ENCODE data around the gene STAC3. TPM values are rescaled to one million over a fixed set of nuclear protein-coding genes. Genes with fewer than 3 reads are reported as not detected.

Gene STAC3
- total and polyA plus RNA-seq, 5 donors from 2014 or later: 0.10 to 2.6 (median 0.35) TPM; not detected in 1

DNA sequence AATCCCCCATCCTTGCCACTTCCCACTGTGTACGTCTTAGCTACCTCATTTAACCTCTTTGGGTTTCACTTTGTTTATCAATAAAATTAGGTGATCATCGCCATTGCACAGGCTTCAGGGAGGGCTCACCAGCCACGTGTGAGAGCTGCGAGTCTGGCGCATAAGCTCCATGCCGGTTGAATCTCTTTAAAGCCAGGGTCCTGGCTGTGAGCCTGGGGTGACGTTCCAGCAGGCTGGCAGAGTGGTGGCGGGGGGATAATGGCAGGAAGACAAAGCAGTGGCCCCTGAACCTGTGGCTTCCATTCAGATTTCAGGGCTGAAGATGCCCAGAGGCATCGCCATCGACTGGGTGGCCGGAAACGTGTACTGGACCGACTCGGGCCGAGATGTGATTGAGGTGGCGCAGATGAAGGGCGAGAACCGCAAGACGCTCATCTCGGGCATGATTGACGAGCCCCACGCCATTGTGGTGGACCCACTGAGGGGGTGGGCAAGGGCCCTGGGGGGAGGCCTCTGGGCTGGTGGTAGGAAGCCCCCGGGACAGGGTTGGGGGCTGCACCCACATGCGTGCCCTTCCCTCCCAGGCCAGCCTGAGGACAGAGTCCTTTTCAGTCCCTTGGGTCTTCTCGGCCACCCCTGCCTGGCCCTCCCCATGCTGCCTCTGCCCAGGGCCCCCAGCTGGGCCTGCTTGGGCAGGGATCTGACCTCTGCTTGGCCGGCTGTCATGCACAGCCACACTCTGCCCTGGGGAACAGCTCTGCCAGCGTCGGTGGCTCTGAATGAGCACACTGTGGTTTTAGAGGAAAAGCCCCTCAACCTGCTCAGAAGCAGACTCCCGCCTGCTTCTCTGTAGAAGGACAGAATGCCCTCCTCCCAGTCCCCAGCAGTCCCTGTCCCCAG lies 43.0 kb downstream of the STAC3 start:
- no peak for DNase-seq
- no peak for ATAC-seq (ENCODE audit: low read depth in 2 of 2)

GRCh38 chr12:57205931-57206330 lies 45.1 kb downstream of the STAC3 start:
- Mint-ChIP-seq H3K4me3 (no peak overlapping the region), H3K27ac (no peak overlapping the region), H3K36me3 (no peaks in the 10 kb centered on the region), H3K27me3 (peaks cover 4% of the 10 kb centered on the region), H3K9me3 (no peaks in the 10 kb centered on the region), H3K4me1 (no peaks in the 10 kb centered on the region)
- Histone ChIP-seq H3K9me3 (ENCODE audit: control insufficient read depth in 2 of 2, low read length in 2 of 2) (no peaks in the 10 kb centered on the region), H3K4me1 (ENCODE audit: control insufficient read depth, insufficient read depth, low read length, poor library complexity, severe bottlenecking) (no peaks in the 10 kb centered on the region), H3K27me3 (ENCODE audit: control insufficient read depth, insufficient read depth, low read length) (no peaks in the 10 kb centered on the region), H3K4me3 (ENCODE audit: low read depth, low read length) (no peak overlapping the region), H3K36me3 (ENCODE audit: control insufficient read depth, insufficient read depth, low read length) (no peaks in the 10 kb centered on the region), H3K27ac (ENCODE audit: insufficient read depth, low read length, poor library complexity, severe bottlenecking) (no peak overlapping the region)
- no peak for ATAC-seq (ENCODE audit: low read depth in 2 of 2)
- no peak for DNase-seq

More for the DNA sequence above, 43.0 kb downstream of the STAC3 start:
- no peaks in the 10 kb centered on the region for H3K36me3 Mint-ChIP-seq
- no peak overlapping the region for H3K27ac ChIP-seq (ENCODE audit: insufficient read depth, low read length, poor library complexity, severe bottlenecking)
- no peaks in the 10 kb centered on the region for H3K27me3 ChIP-seq (ENCODE audit: control insufficient read depth, insufficient read depth, low read length)
- H3K27me3 Mint-ChIP-seq: peaks cover 9% of the 10 kb centered on the region
- H3K4me1 ChIP-seq (ENCODE audit: control insufficient read depth, insufficient read depth, low read length, poor library complexity, severe bottlenecking): peaks cover 1% of the 10 kb centered on the region
- no peak overlapping the region for H3K27ac Mint-ChIP-seq
- H3K4me3 Mint-ChIP-seq: no peak overlapping the region
- H3K36me3 ChIP-seq (ENCODE audit: control insufficient read depth, insufficient read depth, low read length): no peaks in the 10 kb centered on the region
- H3K9me3 ChIP-seq (ENCODE audit: control insufficient read depth in 2 of 2, low read length in 2 of 2): no peaks in the 10 kb centered on the region
- no peak overlapping the region for H3K4me3 ChIP-seq (ENCODE audit: low read depth, low read length)
- peaks cover 0 to 4% (median 2%) of the 10 kb centered on the region in 4 donors for H3K4me1 Mint-ChIP-seq
- no peaks in the 10 kb centered on the region for H3K9me3 Mint-ChIP-seq

DNA sequence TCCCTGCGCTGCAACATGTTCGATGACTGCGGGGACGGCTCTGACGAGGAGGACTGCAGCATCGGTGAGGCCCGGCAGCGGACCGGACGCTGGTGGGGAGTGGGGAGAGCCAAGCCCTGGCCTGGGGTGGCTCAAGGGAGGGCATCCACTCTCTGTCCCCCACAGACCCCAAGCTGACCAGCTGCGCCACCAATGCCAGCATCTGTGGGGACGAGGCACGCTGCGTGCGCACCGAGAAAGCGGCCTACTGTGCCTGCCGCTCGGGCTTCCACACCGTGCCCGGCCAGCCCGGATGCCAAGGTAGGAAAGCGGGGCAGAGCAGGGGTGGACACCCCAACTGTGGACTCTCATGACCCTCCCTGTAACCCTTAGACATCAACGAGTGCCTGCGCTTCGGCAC lies 45.8 kb downstream of the STAC3 start:
- Mint-ChIP-seq H3K27ac (no peak overlapping the region), H3K27me3 (peaks cover 4% of the 10 kb centered on the region), H3K4me3 (no peak overlapping the region), H3K36me3 (no peaks in the 10 kb centered on the region), H3K4me1 (no peaks in the 10 kb centered on the region), H3K9me3 (no peaks in the 10 kb centered on the region)
- no peak for DNase-seq
- Histone ChIP-seq H3K4me1 (ENCODE audit: control insufficient read depth, insufficient read depth, low read length, poor library complexity, severe bottlenecking) (no peaks in the 10 kb centered on the region), H3K9me3 (ENCODE audit: control insufficient read depth in 2 of 2, low read length in 2 of 2) (no peaks in the 10 kb centered on the region), H3K36me3 (ENCODE audit: control insufficient read depth, insufficient read depth, low read length) (no peaks in the 10 kb centered on the region), H3K4me3 (ENCODE audit: low read depth, low read length) (no peak overlapping the region), H3K27ac (ENCODE audit: insufficient read depth, low read length, poor library complexity, severe bottlenecking) (no peak overlapping the region), H3K27me3 (ENCODE audit: control insufficient read depth, insufficient read depth, low read length) (no peaks in the 10 kb centered on the region)
- no peak for ATAC-seq (ENCODE audit: low read depth in 2 of 2)

DNA sequence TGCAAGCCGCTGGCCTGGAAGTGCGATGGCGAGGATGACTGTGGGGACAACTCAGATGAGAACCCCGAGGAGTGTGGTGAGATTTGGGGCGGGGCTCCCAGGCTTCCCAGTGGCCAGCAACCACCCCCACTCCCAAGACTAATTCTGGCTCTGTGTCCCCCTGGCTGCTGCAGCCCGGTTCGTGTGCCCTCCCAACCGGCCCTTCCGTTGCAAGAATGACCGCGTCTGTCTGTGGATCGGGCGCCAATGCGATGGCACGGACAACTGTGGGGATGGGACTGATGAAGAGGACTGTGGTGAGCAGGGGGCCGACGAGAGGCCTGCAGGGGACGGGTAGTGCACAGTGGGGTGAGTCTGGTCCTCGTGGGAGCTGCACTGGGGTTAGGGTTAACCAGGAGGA lies 46.5 kb downstream of the STAC3 start:
- H3K36me3 Mint-ChIP-seq: no peaks in the 10 kb centered on the region
- DNase-seq (no peak), ATAC-seq (ENCODE audit: low read depth in 2 of 2) (no peak)
- Histone ChIP-seq H3K27me3 (ENCODE audit: control insufficient read depth, insufficient read depth, low read length) (no peaks in the 10 kb centered on the region), H3K9me3 (ENCODE audit: control insufficient read depth in 2 of 2, low read length in 2 of 2) (no peaks in the 10 kb centered on the region), H3K4me3 (ENCODE audit: low read depth, low read length) (no peak overlapping the region), H3K27ac (ENCODE audit: insufficient read depth, low read length, poor library complexity, severe bottlenecking) (no peak overlapping the region), H3K4me1 (ENCODE audit: control insufficient read depth, insufficient read depth, low read length, poor library complexity, severe bottlenecking) (no peaks in the 10 kb centered on the region), H3K36me3 (ENCODE audit: control insufficient read depth, insufficient read depth, low read length) (no peaks in the 10 kb centered on the region)
- no peaks in the 10 kb centered on the region for H3K4me1 Mint-ChIP-seq
- no peak overlapping the region for H3K4me3 Mint-ChIP-seq
- no peaks in the 10 kb centered on the region for H3K9me3 Mint-ChIP-seq
- H3K27ac Mint-ChIP-seq: no peak overlapping the region
- H3K27me3 Mint-ChIP-seq: peaks cover 4% of the 10 kb centered on the region

DNA sequence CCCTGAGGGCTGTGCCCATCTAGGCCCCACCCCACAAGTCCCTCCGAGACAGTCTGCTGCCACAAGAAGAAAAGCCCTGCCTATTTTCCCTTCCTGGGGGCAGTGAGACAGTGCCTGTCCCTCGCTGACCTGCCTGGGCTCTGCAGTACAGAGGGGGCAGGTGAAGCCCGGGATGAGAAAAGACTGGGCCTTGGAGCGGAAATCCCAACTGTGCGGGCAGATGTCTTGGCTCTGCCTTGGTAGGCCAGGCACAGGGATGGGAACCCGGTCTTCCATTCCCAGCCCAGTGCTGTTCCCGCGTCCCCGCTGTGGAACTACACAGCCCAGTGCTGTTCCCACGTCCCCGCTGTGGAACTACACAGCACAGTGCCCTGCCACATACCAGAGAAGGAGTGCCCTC lies 47.2 kb downstream of the STAC3 start:
- ATAC-seq (ENCODE audit: low read depth in 2 of 2) (no peak), DNase-seq (no peak)
- H3K9me3 ChIP-seq (ENCODE audit: control insufficient read depth in 2 of 2, low read length in 2 of 2): no peaks in the 10 kb centered on the region
- no peak overlapping the region for H3K4me3 ChIP-seq (ENCODE audit: low read depth, low read length)
- H3K4me3 Mint-ChIP-seq: no peak overlapping the region
- no peak overlapping the region for H3K27ac Mint-ChIP-seq
- H3K4me1 Mint-ChIP-seq: no peaks in the 10 kb centered on the region
- H3K4me1 ChIP-seq (ENCODE audit: control insufficient read depth, insufficient read depth, low read length, poor library complexity, severe bottlenecking): no peaks in the 10 kb centered on the region
- H3K27me3 Mint-ChIP-seq: peaks cover 4% of the 10 kb centered on the region
- H3K36me3 ChIP-seq (ENCODE audit: control insufficient read depth, insufficient read depth, low read length): no peaks in the 10 kb centered on the region
- no peaks in the 10 kb centered on the region for H3K9me3 Mint-ChIP-seq
- H3K36me3 Mint-ChIP-seq: no peaks in the 10 kb centered on the region
- no peaks in the 10 kb centered on the region for H3K27me3 ChIP-seq (ENCODE audit: control insufficient read depth, insufficient read depth, low read length)
- no peak overlapping the region for H3K27ac ChIP-seq (ENCODE audit: insufficient read depth, low read length, poor library complexity, severe bottlenecking)

DNA sequence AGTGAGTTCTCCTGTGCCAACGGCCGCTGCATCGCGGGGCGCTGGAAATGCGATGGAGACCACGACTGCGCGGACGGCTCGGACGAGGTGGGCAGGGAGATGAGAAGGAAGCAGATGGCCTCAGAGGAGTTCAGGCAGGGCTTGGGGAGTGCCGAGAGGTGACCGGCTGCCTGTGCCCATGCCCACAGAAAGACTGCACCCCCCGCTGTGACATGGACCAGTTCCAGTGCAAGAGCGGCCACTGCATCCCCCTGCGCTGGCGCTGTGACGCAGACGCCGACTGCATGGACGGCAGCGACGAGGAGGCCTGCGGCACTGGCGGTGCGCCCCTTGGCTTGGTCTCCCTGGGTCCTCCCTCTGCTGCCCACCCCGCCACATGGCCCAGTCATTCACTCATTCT lies 47.8 kb downstream of the STAC3 start:
- no peak overlapping the region for H3K4me3 Mint-ChIP-seq
- H3K27me3 Mint-ChIP-seq: peaks cover 4% of the 10 kb centered on the region
- ATAC-seq (ENCODE audit: low read depth in 2 of 2): no peak
- Histone ChIP-seq H3K4me3 (ENCODE audit: low read depth, low read length) (no peak overlapping the region), H3K36me3 (ENCODE audit: control insufficient read depth, insufficient read depth, low read length) (no peaks in the 10 kb centered on the region), H3K4me1 (ENCODE audit: control insufficient read depth, insufficient read depth, low read length, poor library complexity, severe bottlenecking) (no peaks in the 10 kb centered on the region), H3K27ac (ENCODE audit: insufficient read depth, low read length, poor library complexity, severe bottlenecking) (no peak overlapping the region), H3K9me3 (ENCODE audit: control insufficient read depth in 2 of 2, low read length in 2 of 2) (no peaks in the 10 kb centered on the region), H3K27me3 (ENCODE audit: control insufficient read depth, insufficient read depth, low read length) (no peaks in the 10 kb centered on the region)
- H3K36me3 Mint-ChIP-seq: no peaks in the 10 kb centered on the region
- no peaks in the 10 kb centered on the region for H3K9me3 Mint-ChIP-seq
- no peaks in the 10 kb centered on the region for H3K4me1 Mint-ChIP-seq
- no peak overlapping the region for H3K27ac Mint-ChIP-seq
- DNase-seq: no peak

DNA sequence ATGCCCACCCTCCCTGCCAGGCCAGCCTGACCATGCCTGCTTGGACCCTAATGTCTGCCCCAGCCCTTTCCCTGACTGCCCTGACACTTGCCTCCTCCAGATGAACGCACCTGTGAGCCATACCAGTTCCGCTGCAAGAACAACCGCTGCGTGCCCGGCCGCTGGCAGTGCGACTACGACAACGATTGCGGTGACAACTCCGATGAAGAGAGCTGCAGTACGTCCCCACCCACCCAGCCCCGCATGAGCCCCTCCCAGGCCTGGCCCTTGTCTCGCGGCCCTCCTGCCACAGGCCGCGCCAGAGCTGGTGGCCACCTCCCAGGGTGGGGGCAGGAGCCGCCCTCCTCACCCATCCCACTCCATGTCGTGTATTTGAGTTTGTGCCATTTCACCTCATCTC lies 48.7 kb downstream of the STAC3 start:
- no peak overlapping the region for H3K4me3 ChIP-seq (ENCODE audit: low read depth, low read length)
- H3K9me3 Mint-ChIP-seq: no peaks in the 10 kb centered on the region
- no peaks in the 10 kb centered on the region for H3K36me3 Mint-ChIP-seq
- H3K27me3 ChIP-seq (ENCODE audit: control insufficient read depth, insufficient read depth, low read length): no peaks in the 10 kb centered on the region
- H3K27ac Mint-ChIP-seq: no peak overlapping the region
- H3K27me3 Mint-ChIP-seq: peaks cover 2% of the 10 kb centered on the region
- no peak for DNase-seq
- H3K4me1 Mint-ChIP-seq: no peaks in the 10 kb centered on the region
- H3K36me3 ChIP-seq (ENCODE audit: control insufficient read depth, insufficient read depth, low read length): no peaks in the 10 kb centered on the region
- ATAC-seq (ENCODE audit: low read depth in 2 of 2): no peak
- H3K27ac ChIP-seq (ENCODE audit: insufficient read depth, low read length, poor library complexity, severe bottlenecking): no peak overlapping the region
- no peaks in the 10 kb centered on the region for H3K9me3 ChIP-seq (ENCODE audit: control insufficient read depth in 2 of 2, low read length in 2 of 2)
- H3K4me3 Mint-ChIP-seq: no peak overlapping the region
- no peaks in the 10 kb centered on the region for H3K4me1 ChIP-seq (ENCODE audit: control insufficient read depth, insufficient read depth, low read length, poor library complexity, severe bottlenecking)

- Mint-ChIP-seq H3K9me3 (no peaks in the 10 kb centered on the region), H3K27me3 (no peaks in the 10 kb centered on the region), H3K4me1 (no peaks in the 10 kb centered on the region), H3K27ac (no peak overlapping the region), H3K36me3 (no peaks in the 10 kb centered on the region), H3K4me3 (no peak overlapping the region)
- Histone ChIP-seq H3K4me3 (ENCODE audit: low read depth, low read length) (no peak overlapping the region), H3K4me1 (ENCODE audit: control insufficient read depth, insufficient read depth, low read length, poor library complexity, severe bottlenecking) (no peaks in the 10 kb centered on the region), H3K27me3 (ENCODE audit: control insufficient read depth, insufficient read depth, low read length) (no peaks in the 10 kb centered on the region), H3K27ac (ENCODE audit: insufficient read depth, low read length, poor library complexity, severe bottlenecking) (no peak overlapping the region), H3K9me3 (ENCODE audit: control insufficient read depth in 2 of 2, low read length in 2 of 2) (no peaks in the 10 kb centered on the region), H3K36me3 (ENCODE audit: control insufficient read depth, insufficient read depth, low read length) (no peaks in the 10 kb centered on the region)
- DNase-seq (no peak), ATAC-seq (ENCODE audit: low read depth in 2 of 2) (no peak)
Observed at GRCh38 chr12:57201631-57202030, 49.4 kb downstream of the STAC3 start.

Measured in CD4-positive, CD25-positive, alpha-beta regulatory T cell (primary cell).